T-helper 17 cell (primary cell): Measurements from ENCODE around the gene CTSO. TPM values are rescaled to one million over a fixed set of nuclear protein-coding genes. Genes with fewer than 3 reads are reported as not detected.
"Not testable (repeated sequence)": the region's sequence is repeated elsewhere in the genome, so short reads cannot be mapped to it uniquely, and the experiment has no call there.

Source experiments
- ATAC-seq: fragments of 150-1000 bp; cut with Tn5 transposase; 2 replicates; pipeline ENCODE4 v1.10.0; 2021; ENCODE audit warnings: mild to moderate bottlenecking, moderate library complexity
- DNase-seq, 3 donors: peaks; one replicate each; pipeline versions ENCODE4 v3.0.0 to v3.0.0-alpha.2; 2020 to 2021
- H3K9me3 ChIP-seq: one replicate; pipeline ENCODE4 v1.7.0; 2013; ENCODE audit warnings: low read length, mild to moderate bottlenecking; ENCODE audit not compliant: control insufficient read depth, poor library complexity, severe bottlenecking
- H3K27ac Mint-ChIP-seq: one replicate; pipeline ENCODE4 v1.8.0; 2022; ENCODE audit warnings: mild to moderate bottlenecking, moderate library complexity, mixed read lengths
- H3K27me3 Mint-ChIP-seq: one replicate; pipeline ENCODE4 v1.8.0; 2022; ENCODE audit warnings: mixed read lengths
- H3K36me3 Mint-ChIP-seq: one replicate; pipeline ENCODE4 v1.8.0; 2022; ENCODE audit warnings: low read depth, mixed read lengths
- H3K4me1 Mint-ChIP-seq: one replicate; pipeline ENCODE4 v1.8.0; 2022; ENCODE audit warnings: mild to moderate bottlenecking, mixed read lengths
- H3K4me3 Mint-ChIP-seq: one replicate; pipeline ENCODE4 v1.8.0; 2022; ENCODE audit warnings: mild to moderate bottlenecking, moderate library complexity, mixed read lengths
- total RNA-seq, 4 donors: library from RNA in 2 of 4; stranded (reverse) in 2 of 4; gene quantifications; one replicate each; pipeline ENCODE4 v1.2.3 and lab custom pipeline; 2022 to 2026

The CTSO gene
- total RNA-seq, 2 donors from 2014 or later, result 6.6 to 9.3 TPM

DNA sequence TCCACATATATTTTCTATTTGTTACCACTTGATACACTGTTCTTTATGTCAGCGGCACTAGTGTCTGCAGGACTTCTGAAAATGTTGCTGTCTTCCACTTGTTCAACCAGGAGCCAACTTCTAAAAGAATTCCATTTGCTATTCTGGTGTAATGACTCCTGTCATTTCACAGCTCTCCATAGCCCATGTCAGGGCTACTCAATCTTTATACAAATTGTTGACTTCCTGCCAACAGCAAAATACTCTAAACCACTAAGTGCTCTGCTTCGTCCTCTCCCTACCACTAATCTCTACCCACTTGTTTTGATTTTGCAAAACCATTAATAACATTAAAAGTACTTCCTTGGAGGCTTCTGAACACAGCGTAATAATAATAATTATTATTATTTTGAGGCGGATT lies 7.2 kb downstream of the CTSO start:
- ATAC-seq (no peak), DNase-seq (no peak)
- H3K36me3 Mint-ChIP-seq, result peaks cover 4% of the 10 kb centered on the region
- no peak overlapping the region for H3K4me3 Mint-ChIP-seq
- no peaks in the 10 kb centered on the region for H3K27me3 Mint-ChIP-seq
- H3K4me1 Mint-ChIP-seq, result peaks cover 17% of the 10 kb centered on the region
- H3K27ac Mint-ChIP-seq, result no peak overlapping the region
- H3K9me3 ChIP-seq, result no peaks in the 10 kb centered on the region

DNA sequence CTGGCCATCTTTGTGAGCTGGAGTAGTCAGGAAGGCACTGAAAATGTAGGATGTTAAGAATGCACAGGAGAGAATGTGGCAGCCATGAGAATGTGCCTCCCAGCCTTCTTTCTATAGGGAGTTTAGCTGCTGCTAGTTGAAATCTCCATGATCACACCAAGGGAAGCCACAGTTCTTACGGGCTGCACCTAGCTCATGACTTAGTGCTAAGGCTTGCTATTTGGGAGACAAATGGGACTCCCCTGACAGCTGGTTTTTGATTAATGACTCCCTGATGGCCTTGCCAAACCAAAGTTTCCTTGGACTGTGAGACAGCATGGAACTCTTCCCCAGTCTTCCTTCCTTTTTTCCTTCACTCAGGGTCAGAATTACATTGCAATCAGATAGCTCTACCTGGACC lies 9.2 kb downstream of the CTSO start:
- Mint-ChIP-seq H3K27me3 (no peaks in the 10 kb centered on the region), H3K4me1 (peaks cover 15% of the 10 kb centered on the region), H3K36me3 (peaks cover 4% of the 10 kb centered on the region), H3K27ac (no peak overlapping the region), H3K4me3 (no peak overlapping the region)
- H3K9me3 ChIP-seq, result no peaks in the 10 kb centered on the region
- DNase-seq, result no peak
- no peak for ATAC-seq

DNA sequence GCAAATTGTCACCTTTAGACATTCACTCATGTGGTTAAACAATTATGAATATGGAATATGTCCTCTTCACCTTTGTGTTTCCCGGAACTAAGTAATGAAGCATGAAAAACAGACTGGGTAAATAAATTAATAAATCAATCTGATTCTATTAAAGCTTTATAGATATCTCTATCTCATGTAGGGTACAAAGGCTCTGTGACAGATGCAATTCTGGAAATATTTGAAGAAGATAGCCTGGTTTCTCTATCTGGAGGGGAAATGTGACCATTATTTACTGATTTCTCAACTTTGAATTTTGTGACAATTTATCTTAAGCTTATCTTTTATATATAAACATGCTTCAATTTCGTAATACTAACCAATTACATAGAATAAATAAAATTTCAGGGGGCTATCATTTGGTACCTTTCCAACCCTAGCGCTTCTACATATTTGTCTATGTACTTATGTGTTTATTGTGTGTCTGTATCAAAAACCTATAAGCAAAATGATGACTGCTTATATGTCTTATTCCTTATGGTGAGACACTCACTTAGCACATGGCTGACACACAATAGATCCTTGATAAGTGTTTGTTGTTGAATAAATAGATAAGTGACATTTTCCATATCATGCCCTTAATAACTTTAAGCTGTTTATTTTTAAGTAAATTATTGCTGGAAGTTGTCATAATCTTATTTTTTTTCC lies 9.9 kb downstream of the CTSO start:
- H3K4me1 Mint-ChIP-seq, result peaks cover 9% of the 10 kb centered on the region
- H3K27me3 Mint-ChIP-seq, result no peaks in the 10 kb centered on the region
- ATAC-seq, result no peak
- peaks cover 4% of the 10 kb centered on the region for H3K36me3 Mint-ChIP-seq
- H3K9me3 ChIP-seq, result no peaks in the 10 kb centered on the region
- H3K27ac Mint-ChIP-seq, result no peak overlapping the region
- no peak overlapping the region for H3K4me3 Mint-ChIP-seq
- DNase-seq, result no peak

DNA sequence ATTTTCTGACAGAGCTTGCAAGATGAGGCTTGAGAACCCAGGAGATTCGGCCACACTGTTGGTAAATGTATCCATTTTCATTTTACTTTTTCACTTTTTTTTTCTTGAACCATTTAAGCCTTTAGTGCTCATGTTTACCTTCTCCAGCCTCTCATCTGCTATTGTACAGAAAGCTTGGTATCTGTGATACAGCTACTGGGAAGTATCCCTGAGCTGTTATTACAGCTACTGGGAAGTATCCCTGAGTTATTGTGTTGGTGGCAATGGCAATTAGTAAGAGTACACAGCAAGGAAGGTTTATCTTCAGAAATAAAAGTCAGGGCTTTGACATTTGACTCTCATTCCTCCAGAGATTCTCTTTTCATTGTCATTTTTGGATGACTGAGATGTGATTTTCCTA lies 11.8 kb downstream of the CTSO start:
- DNase-seq (no peak), ATAC-seq (no peak)
- Mint-ChIP-seq H3K4me1 (peaks cover 3% of the 10 kb centered on the region), H3K27me3 (no peaks in the 10 kb centered on the region), H3K36me3 (peaks cover 6% of the 10 kb centered on the region), H3K27ac (no peak overlapping the region), H3K4me3 (no peak overlapping the region)
- no peaks in the 10 kb centered on the region for H3K9me3 ChIP-seq

DNA sequence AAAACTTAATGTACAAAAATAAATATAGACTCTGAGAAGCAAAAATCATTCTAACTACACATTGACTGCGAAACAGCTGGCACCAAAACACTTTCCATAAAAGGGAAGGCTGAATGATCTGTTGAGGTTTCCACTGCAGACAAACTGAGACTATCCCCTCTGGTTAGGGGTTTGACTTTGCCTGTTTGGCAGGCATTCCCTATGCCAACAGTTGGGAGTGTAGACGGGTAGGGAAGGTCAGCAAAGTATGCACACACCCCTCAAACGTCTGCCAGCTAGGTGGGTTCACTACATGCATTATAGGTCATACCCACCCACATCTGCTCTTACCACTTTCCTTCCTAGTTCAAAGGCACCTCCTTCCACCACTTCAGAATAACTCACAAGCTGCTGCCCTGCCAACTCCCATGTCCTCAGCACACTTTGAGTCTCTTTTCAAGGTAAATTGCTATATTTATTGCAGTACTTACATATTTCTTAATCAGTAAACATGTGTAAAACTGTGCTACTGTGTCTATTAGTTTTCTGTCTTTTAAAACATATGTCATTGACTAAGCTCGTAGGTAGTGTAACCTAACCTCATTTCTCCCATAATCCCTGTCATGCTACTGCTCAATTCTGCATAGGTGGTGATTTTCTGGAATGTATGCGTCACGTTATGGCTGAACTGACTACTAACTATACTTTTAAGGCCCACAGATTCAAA lies 12.4 kb downstream of the CTSO start:
- H3K27ac Mint-ChIP-seq, result no peak overlapping the region
- no peak for DNase-seq
- no peaks in the 10 kb centered on the region for H3K27me3 Mint-ChIP-seq
- H3K4me1 Mint-ChIP-seq, result no peaks in the 10 kb centered on the region
- H3K9me3 ChIP-seq, result no peaks in the 10 kb centered on the region
- no peak overlapping the region for H3K4me3 Mint-ChIP-seq
- ATAC-seq, result no peak
- H3K36me3 Mint-ChIP-seq, result peaks cover 6% of the 10 kb centered on the region

DNA sequence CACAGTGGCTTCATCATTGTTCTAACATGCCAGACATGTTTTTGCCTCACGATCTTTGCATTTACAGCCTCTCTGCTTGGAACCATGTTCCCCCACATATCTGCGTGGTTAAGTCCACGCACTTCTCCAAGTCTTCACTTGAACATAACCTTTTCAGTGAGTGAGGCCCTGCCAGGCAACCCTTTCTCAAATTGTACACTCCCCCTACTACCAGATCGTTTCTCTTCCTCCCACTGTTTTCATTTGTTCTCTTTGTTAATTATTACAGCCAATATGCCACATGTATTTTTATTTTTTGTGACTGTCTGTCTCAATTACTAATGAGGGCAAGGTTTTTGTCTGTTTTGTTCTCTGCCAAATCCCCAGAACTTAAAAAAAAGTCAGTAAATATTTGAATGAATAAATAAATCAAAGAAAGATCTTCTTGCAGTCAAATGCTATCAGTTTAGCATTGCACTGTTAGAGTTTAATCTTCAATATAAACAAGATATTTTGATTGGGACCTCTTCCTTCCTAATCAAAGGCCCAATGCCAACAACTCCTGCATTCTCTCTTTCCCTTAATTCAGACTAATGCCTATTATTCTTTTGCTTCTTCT lies 18.2 kb downstream of the CTSO start:
- H3K9me3 ChIP-seq, result no peaks in the 10 kb centered on the region
- DNase-seq, result no peak
- H3K4me1 Mint-ChIP-seq, result no peaks in the 10 kb centered on the region
- no peak for ATAC-seq
- H3K27ac Mint-ChIP-seq, result no peak overlapping the region
- H3K4me3 Mint-ChIP-seq, result no peak overlapping the region
- no peaks in the 10 kb centered on the region for H3K27me3 Mint-ChIP-seq
- H3K36me3 Mint-ChIP-seq, result peaks cover 9% of the 10 kb centered on the region

DNA sequence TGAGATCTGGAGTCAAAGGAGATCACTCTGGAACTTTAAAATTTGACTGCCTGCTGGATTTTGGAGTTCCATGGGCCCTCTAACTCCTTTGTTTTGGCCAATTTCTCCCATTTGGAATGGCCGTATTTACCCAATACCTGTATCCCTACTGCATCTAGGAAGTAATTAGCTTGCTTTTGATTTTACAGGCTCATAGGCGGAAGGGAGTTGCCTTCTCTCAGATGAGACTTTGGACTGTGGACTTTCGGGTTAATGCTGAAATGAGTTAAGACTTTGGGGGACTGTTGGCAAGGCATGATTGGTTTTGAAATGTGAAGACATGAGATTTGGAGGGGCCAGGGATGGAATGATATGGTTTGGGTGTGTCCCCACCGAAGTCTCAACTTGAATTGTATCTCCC lies 19.0 kb downstream of the CTSO start:
- not testable (repeated sequence) for H3K27me3 Mint-ChIP-seq, H3K4me1 Mint-ChIP-seq, ATAC-seq, H3K36me3 Mint-ChIP-seq, H3K27ac Mint-ChIP-seq, H3K4me3 Mint-ChIP-seq, DNase-seq, H3K9me3 ChIP-seq

DNA sequence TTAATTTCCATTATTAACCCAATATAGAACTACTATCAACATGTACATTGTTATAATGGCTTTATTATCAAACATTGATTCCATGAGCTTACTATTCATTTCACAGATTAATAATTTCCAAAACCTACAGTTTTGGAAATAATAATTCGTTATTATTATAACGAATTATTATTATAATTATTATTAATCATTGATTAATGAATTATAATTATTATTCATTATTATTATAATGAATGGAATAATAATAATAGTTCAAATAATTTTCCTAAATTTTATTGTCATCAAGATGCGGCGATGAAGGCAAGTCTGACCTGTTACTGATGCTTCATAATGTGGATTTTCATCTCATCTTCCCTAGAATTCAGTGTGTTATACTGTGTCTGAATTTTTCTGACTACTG lies 22.0 kb downstream of the CTSO start:
- no peak overlapping the region for H3K27ac Mint-ChIP-seq
- DNase-seq, result no peak
- H3K27me3 Mint-ChIP-seq, result no peaks in the 10 kb centered on the region
- H3K36me3 Mint-ChIP-seq, result peaks cover 11% of the 10 kb centered on the region
- no peaks in the 10 kb centered on the region for H3K9me3 ChIP-seq
- no peaks in the 10 kb centered on the region for H3K4me1 Mint-ChIP-seq
- no peak overlapping the region for H3K4me3 Mint-ChIP-seq
- no peak for ATAC-seq

DNA sequence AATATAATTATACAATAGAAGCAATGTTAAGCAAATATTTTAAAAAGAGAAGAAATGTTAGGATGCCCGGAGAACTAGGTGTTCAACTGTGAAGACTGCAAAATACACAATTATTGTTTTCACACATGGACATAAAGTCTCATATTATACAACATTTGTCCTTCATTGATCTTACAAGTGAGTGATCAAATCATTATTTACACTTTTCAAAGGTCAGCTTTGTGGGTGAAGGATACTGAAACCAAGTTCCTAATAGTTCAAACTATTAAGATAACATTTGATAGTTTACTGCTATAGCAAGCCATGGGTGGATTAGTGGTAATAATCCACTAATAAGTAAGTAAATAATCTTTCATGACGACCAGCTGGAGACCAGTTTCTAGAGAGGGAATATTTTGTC lies 23.3 kb downstream of the CTSO start:
- H3K4me1 Mint-ChIP-seq, result no peaks in the 10 kb centered on the region
- H3K27me3 Mint-ChIP-seq, result no peaks in the 10 kb centered on the region
- peaks cover 12% of the 10 kb centered on the region for H3K36me3 Mint-ChIP-seq
- no peak overlapping the region for H3K4me3 Mint-ChIP-seq
- H3K27ac Mint-ChIP-seq, result no peak overlapping the region
- DNase-seq (no peak), ATAC-seq (no peak)
- H3K9me3 ChIP-seq, result no peaks in the 10 kb centered on the region

DNA sequence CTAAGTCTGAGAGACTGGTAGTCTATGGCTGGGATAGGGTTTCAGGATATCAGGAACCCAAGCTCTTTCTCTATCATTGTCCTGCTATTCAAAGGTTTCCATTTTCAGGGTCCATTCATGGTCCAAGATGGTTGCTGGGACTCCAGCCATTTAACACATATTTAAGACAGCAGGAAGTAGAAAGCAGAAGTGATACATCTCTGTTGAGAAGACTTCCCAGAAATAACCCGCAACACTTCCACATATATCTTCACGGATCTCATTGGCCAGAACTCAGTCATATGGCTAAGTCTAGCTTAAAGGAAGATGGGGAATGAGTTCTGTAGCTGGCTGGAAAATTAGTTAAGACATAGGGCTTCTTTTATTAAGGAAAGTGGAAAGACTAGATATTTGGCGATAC lies 23.8 kb downstream of the CTSO start:
- DNase-seq, result no peak
- Mint-ChIP-seq H3K27ac (no peak overlapping the region), H3K27me3 (no peaks in the 10 kb centered on the region), H3K4me3 (no peak overlapping the region), H3K36me3 (peaks cover 12% of the 10 kb centered on the region), H3K4me1 (peaks cover under 1% of the 10 kb centered on the region)
- ATAC-seq, result no peak
- no peaks in the 10 kb centered on the region for H3K9me3 ChIP-seq

DNA sequence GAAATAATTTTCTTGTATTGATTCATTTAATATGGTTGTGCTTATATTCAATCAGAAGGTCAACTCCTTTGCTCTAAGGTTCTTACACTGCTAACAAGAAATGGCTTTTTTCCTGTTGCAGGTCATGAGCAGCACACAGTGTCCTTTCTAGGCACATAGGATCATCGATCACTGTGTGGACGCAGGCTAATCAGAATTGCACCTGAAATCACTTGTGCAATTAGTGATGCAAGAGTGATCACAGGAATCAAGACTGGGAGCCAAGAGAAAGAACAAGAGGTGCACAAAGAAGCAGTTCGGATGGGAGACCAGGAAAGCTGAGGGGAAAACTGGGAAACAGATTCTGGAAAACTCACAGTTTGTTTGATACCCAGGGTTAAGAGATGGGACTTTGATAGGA lies 29.0 kb downstream of the CTSO start:
- Mint-ChIP-seq H3K27ac (no peak overlapping the region), H3K36me3 (peaks cover 13% of the 10 kb centered on the region), H3K27me3 (no peaks in the 10 kb centered on the region), H3K4me3 (no peak overlapping the region), H3K4me1 (peaks cover 3% of the 10 kb centered on the region)
- no peak for ATAC-seq
- H3K9me3 ChIP-seq, result no peaks in the 10 kb centered on the region
- no peak for DNase-seq

DNA sequence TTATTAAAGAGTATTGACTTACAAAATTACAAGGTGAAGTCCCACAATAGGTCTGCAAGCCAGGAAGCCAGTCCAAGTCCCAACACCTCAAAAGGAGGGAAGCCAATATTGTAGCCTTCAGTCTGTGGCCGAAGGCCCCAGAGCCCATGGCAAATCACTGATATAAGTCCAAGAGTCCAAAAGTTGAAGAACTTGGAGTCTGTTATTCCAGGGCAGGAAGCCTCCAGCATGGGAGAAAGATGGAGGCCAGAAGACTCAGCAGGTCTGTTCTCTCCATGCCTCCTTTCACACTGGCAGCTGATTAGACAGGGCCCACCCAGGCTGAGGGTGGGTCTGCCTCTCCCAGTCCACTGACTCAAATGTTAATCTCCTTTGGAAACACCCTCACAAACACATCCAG lies 32.1 kb downstream of the CTSO start:
- no peaks in the 10 kb centered on the region for H3K27me3 Mint-ChIP-seq
- no peak for ATAC-seq
- no peak for DNase-seq
- H3K9me3 ChIP-seq, result no peaks in the 10 kb centered on the region
- peaks cover 5% of the 10 kb centered on the region for H3K4me1 Mint-ChIP-seq
- no peak overlapping the region for H3K27ac Mint-ChIP-seq
- peaks cover 9% of the 10 kb centered on the region for H3K36me3 Mint-ChIP-seq
- H3K4me3 Mint-ChIP-seq, result no peak overlapping the region

DNA sequence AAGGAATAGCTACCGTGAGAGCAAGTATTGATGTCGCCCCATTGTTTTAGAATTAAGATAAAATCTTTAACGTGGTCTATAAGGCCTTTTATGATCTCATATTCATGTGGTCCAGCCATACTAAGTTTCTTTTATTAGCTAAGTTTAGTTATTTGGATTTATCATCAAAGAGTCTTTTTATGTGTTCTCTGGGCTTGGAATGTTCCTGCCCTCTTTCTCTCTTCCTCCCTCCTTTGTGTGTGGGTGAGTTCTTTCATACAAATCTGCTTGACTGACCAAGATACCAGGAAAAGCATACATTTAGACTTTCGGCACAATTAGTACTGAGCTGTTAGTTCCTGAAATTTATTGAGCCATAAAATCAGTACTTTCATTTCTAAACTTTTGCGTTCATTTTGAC lies 38.9 kb downstream of the CTSO start:
- peaks cover 10% of the 10 kb centered on the region for H3K27me3 Mint-ChIP-seq
- peaks cover 2% of the 10 kb centered on the region for H3K4me1 Mint-ChIP-seq
- no peak overlapping the region for H3K4me3 Mint-ChIP-seq
- ATAC-seq (no peak), DNase-seq (no peak)
- H3K36me3 Mint-ChIP-seq, result no peaks in the 10 kb centered on the region
- H3K9me3 ChIP-seq, result no peaks in the 10 kb centered on the region
- H3K27ac Mint-ChIP-seq, result no peak overlapping the region

DNA sequence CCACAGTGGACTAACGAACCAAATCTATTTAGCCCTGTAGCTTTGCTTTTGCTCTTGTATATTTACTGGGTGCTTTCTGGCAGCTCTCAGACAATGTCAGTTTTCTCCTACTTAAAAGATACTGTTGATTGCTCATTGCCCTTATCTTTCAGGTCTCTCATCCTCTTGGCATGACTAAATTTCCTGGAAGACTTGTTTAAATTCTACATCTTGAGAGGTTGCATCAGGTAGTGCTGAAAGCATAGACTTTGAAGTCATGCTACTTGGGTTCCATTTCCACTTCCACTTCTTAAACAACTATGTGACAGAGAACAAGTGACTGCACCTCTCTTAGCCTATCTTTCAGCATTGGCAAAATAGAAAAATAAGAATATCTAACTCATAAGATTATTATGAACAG lies 41.8 kb downstream of the CTSO start:
- Mint-ChIP-seq H3K4me1 (no peaks in the 10 kb centered on the region), H3K36me3 (no peaks in the 10 kb centered on the region), H3K27me3 (peaks cover 23% of the 10 kb centered on the region), H3K27ac (no peak overlapping the region), H3K4me3 (no peak overlapping the region)
- H3K9me3 ChIP-seq, result no peaks in the 10 kb centered on the region
- DNase-seq, result no peak
- ATAC-seq, result no peak
